H9 (cell line): Measurements from ENCODE around the gene TSPAN11. TPM values are rescaled to one million over a fixed set of nuclear protein-coding genes. Genes with fewer than 3 reads are reported as not detected.
A peak's percentile ranks its signal among the peaks of the same experiment; 100 is the strongest.

Experiments
- DNase-seq: peaks from one replicate; pipeline ENCODE4 v3.0.0-alpha.2; 2017
- H2AFZ ChIP-seq: one replicate; pipeline ENCODE4 v1.6.1; 2013; ENCODE audit warnings: mild to moderate bottlenecking, low read length, control low read depth, moderate library complexity
- H2AK5ac ChIP-seq: 2 replicates; pipeline ENCODE4 v1.6.1; 2013; ENCODE audit warnings: low read length, control low read depth, mixed read lengths; ENCODE audit not compliant: insufficient read length
- H2BK120ac ChIP-seq: one replicate; pipeline ENCODE4 v1.6.1; 2013; ENCODE audit warnings: low read depth, mild to moderate bottlenecking, low read length, control low read depth, inconsistent platforms; ENCODE audit not compliant: poor library complexity, severe bottlenecking
- H2BK12ac ChIP-seq: 2 replicates; pipeline ENCODE4 v1.6.1; 2013; ENCODE audit warnings: low read length, control low read depth, mixed read lengths, low read depth; ENCODE audit not compliant: insufficient read length
- H2BK15ac ChIP-seq: 2 replicates; pipeline ENCODE4 v1.6.1; 2013; ENCODE audit warnings: low read depth, low read length, control low read depth
- H2BK20ac ChIP-seq: one replicate; pipeline ENCODE4 v1.6.1; 2013; ENCODE audit warnings: low read depth, mild to moderate bottlenecking, low read length, control low read depth, inconsistent platforms; ENCODE audit not compliant: poor library complexity, severe bottlenecking
- H2BK5ac ChIP-seq: 2 replicates; pipeline ENCODE4 v1.6.1; 2013; ENCODE audit warnings: low read length, control low read depth, mixed read lengths; ENCODE audit not compliant: insufficient read length
- H3K14ac ChIP-seq: 2 replicates; pipeline ENCODE4 v1.6.1; 2013; ENCODE audit warnings: low read length, control low read depth; ENCODE audit not compliant: insufficient read depth
- H3K18ac ChIP-seq: 2 replicates; pipeline ENCODE4 v1.6.1; 2013; ENCODE audit warnings: low read depth, mild to moderate bottlenecking, mixed read lengths, low read length, control low read depth; ENCODE audit not compliant: insufficient read length
- H3K23ac ChIP-seq: 2 replicates; pipeline ENCODE4 v1.6.1; 2013; ENCODE audit warnings: low read length, control low read depth, mixed read lengths, low read depth; ENCODE audit not compliant: insufficient read length
- H3K23me2 ChIP-seq: 2 replicates; pipeline ENCODE4 v1.6.1; 2013; ENCODE audit warnings: low read depth, mild to moderate bottlenecking, mixed read lengths, low read length, control low read depth; ENCODE audit not compliant: insufficient read length, poor library complexity, severe bottlenecking
- H3K27ac ChIP-seq: 2 replicates; pipeline ENCODE4 v1.5.1; 2013; ENCODE audit warnings: low read length, control low read depth, mixed read lengths, low read depth; ENCODE audit not compliant: insufficient read length
- H3K27me3 ChIP-seq: 2 replicates; pipeline ENCODE4 v1.6.1; 2013; ENCODE audit warnings: low read length, control low read depth, inconsistent platforms; ENCODE audit not compliant: insufficient read depth
- H3K4ac ChIP-seq: 2 replicates; pipeline ENCODE4 v1.6.1; 2013; ENCODE audit warnings: low read depth, mild to moderate bottlenecking, control low read depth, inconsistent platforms, low read length, moderate library complexity
- H3K4me1 ChIP-seq: 2 replicates; pipeline ENCODE4 v1.6.1; 2013; ENCODE audit warnings: low read length, control low read depth, inconsistent platforms; ENCODE audit not compliant: insufficient read depth
- H3K4me2 ChIP-seq: 2 replicates; pipeline ENCODE4 v1.6.1; 2013; ENCODE audit warnings: low read length, control low read depth, mixed read lengths; ENCODE audit not compliant: insufficient read length, insufficient read depth
- H3K56ac ChIP-seq: 2 replicates; pipeline ENCODE4 v1.6.1; 2013; ENCODE audit warnings: low read depth, mild to moderate bottlenecking, mixed read lengths, low read length, control low read depth; ENCODE audit not compliant: insufficient read length
- H3K79me1 ChIP-seq: 2 replicates; pipeline ENCODE4 v1.6.1; 2013; ENCODE audit warnings: low read depth, mild to moderate bottlenecking, moderate library complexity, low read length, control low read depth, inconsistent platforms; ENCODE audit not compliant: insufficient read depth, poor library complexity, severe bottlenecking
- H3K79me2 ChIP-seq: 2 replicates; pipeline ENCODE4 v1.6.1; 2013; ENCODE audit warnings: low read length, control low read depth, inconsistent platforms; ENCODE audit not compliant: insufficient read depth
- H3K9ac ChIP-seq: 2 replicates; pipeline ENCODE4 v1.6.1; 2013; ENCODE audit warnings: low read length, control low read depth, mixed read lengths; ENCODE audit not compliant: insufficient read length; ENCODE audit errors: extremely low read depth
- H3K9me3 ChIP-seq: one replicate; pipeline ENCODE4 v1.6.1; 2013; ENCODE audit warnings: low read depth, low read length, inconsistent platforms; ENCODE audit not compliant: control insufficient read depth
- H3T11ph ChIP-seq: one replicate; pipeline ENCODE4 v1.6.1; 2013; ENCODE audit warnings: mild to moderate bottlenecking, low read length, control low read depth, inconsistent platforms
- H4K20me1 ChIP-seq: one replicate; pipeline ENCODE4 v1.6.1; 2013; ENCODE audit not compliant: control insufficient read depth, insufficient read length, insufficient read depth
- H4K5ac ChIP-seq: 2 replicates; pipeline ENCODE4 v1.6.1; 2013; ENCODE audit warnings: low read depth, mild to moderate bottlenecking, mixed read lengths, low read length, control low read depth; ENCODE audit not compliant: insufficient read length
- H4K8ac ChIP-seq: replicated peaks from 2 replicates; pipeline ENCODE4 v1.6.1; 2013; ENCODE audit warnings: low read length, control low read depth, mixed read lengths, low read depth; ENCODE audit not compliant: insufficient read length
- H4K91ac ChIP-seq: 2 replicates; pipeline ENCODE4 v1.6.1; 2013; ENCODE audit warnings: low read depth, mild to moderate bottlenecking, moderate library complexity, mixed read lengths, low read length, control low read depth; ENCODE audit not compliant: insufficient read length
- H3K27ac Mint-ChIP-seq, 3 experiments: 2 replicates in 2 of 3; 3 replicates in 1 of 3; pipeline ENCODE4 v1.8.0; 2020 to 2021; ENCODE audit warnings: mixed read lengths in 3 of 3, mild to moderate bottlenecking in 1 of 3, moderate library complexity in 1 of 3
- H3K27me3 Mint-ChIP-seq: 2 replicates; pipeline ENCODE4 v1.8.0; 2021; ENCODE audit warnings: low read depth, mild to moderate bottlenecking, moderate library complexity, mixed read lengths
- H3K36me3 Mint-ChIP-seq, 3 experiments: 2 replicates in 2 of 3; 3 replicates in 1 of 3; pipeline ENCODE4 v1.8.0; 2020 to 2021; ENCODE audit warnings: low read depth in 3 of 3, mixed read lengths in 3 of 3; ENCODE audit not compliant: insufficient read depth in 1 of 3
- H3K4me1 Mint-ChIP-seq, 2 experiments: 2 replicates each; pipeline ENCODE4 v1.8.0; 2020; ENCODE audit warnings: mixed read lengths in 2 of 2
- H3K4me3 Mint-ChIP-seq, 2 experiments: 2 replicates in 1 of 2; 3 replicates in 1 of 2; pipeline ENCODE4 v1.8.0; 2020 to 2021; ENCODE audit warnings: mild to moderate bottlenecking in 2 of 2, mixed read lengths in 2 of 2, moderate library complexity in 1 of 2
- H3K9me3 Mint-ChIP-seq, 2 experiments: 2 replicates in 1 of 2; 3 replicates in 1 of 2; pipeline ENCODE4 v1.8.0; 2020; ENCODE audit warnings: mild to moderate bottlenecking in 2 of 2, mixed read lengths in 2 of 2, moderate library complexity in 1 of 2
- CTCF ChIP-seq: fragments of 200-600 bp; sonication (generic); conservative IDR thresholded peaks from 3 replicates; pipeline ENCODE4 v1.8.0; 2021; ENCODE audit warnings: antibody characterized with exemption, mild to moderate bottlenecking
- WGBS: extraction: QIAGEN DNeasy Blood & Tissue Kit; methylation state at CpG from one replicate; pipeline ENCODE4 v1.1.7; 2013; ENCODE audit warnings: missing lambda C conversion rate, low lambda C conversion rate, mixed read lengths; ENCODE audit not compliant: insufficient read length; ENCODE audit errors: extremely low coverage; 5-methylcytosine and 5-hydroxymethylcytosine counted together
- total RNA-seq: library from RNA; stranded (reverse); gene quantifications from 2 replicates; pipeline ENCODE4 v1.2.1, GENCODE V29; 2021

TSPAN11 gene
- total RNA-seq, 1 experiment from 2014 or later: 4.2 TPM

GRCh38 chr12:30936036-30936435 is 9.5 kb downstream of the TSPAN11 start:
- Histone ChIP-seq H4K20me1 (no peaks in the 10 kb centered on the region), H4K8ac (no peak overlapping the region), H3K4me1 (peaks cover 2% of the 10 kb centered on the region; the same call in 1 of the 2 replicates), H3K14ac (no peak overlapping the region), H3K4ac (no peak overlapping the region), H4K5ac (no peak overlapping the region), H3K9ac (no peak overlapping the region), H2BK15ac (no peak overlapping the region), H2AK5ac (no peak overlapping the region), H2BK120ac (no peak overlapping the region), H3K79me2 (no peaks in the 10 kb centered on the region), H2BK20ac (no peak overlapping the region), H3K27ac (no peak overlapping the region), H2AFZ (no peak overlapping the region), H2BK12ac (no peak overlapping the region), H3K9me3 (no peaks in the 10 kb centered on the region), H3K79me1 (no peaks in the 10 kb centered on the region), H3T11ph (no peak overlapping the region), H3K23me2 (no peaks in the 10 kb centered on the region), H4K91ac (no peak overlapping the region), H3K23ac (no peak overlapping the region), H3K4me2 (no peak overlapping the region), H3K56ac (no peak overlapping the region), H3K27me3 (no peaks in the 10 kb centered on the region), H2BK5ac (no peak overlapping the region), H3K18ac (no peak overlapping the region)
- H3K4me1 Mint-ChIP-seq: peaks cover 9 to 10% of the 10 kb centered on the region in 2 experiments
- TF ChIP-seq CTCF: peak; percentile 20; the same call in 1 of the 3 replicates
- whole genome bisulfite sequencing: no CpG with 5 or more reads among the region's 2 CpGs
- H3K27ac Mint-ChIP-seq: no peak overlapping the region
- no peak for DNase-seq
- H3K9me3 Mint-ChIP-seq: peaks cover 8 to 11% of the 10 kb centered on the region in 2 experiments; a peak in 4 of 5 replicates
- H3K27me3 Mint-ChIP-seq: peaks cover 12% of the 10 kb centered on the region
- peaks cover 0 to 9% (median 3%) of the 10 kb centered on the region in 3 experiments; a peak in 2 of 7 replicates for H3K36me3 Mint-ChIP-seq
- no peak overlapping the region for H3K4me3 Mint-ChIP-seq
